KMS-11 (cell line): ENCODE data around the gene KIR2DL3.
"Not testable (repeated sequence)": the region's sequence is repeated elsewhere in the genome, so short reads cannot be mapped to it uniquely, and the experiment has no call there.

Source experiments
- H2AFZ ChIP-seq: fragments of 200-600 bp; sonication (generic); 2 replicates; pipeline ENCODE4 v1.6.1; 2016; ENCODE audit warnings: antibody characterized with exemption, mixed run types, low read depth
- H3K27ac ChIP-seq: fragments of 200-600 bp; sonication (generic); 2 replicates; pipeline ENCODE4 v1.6.1; 2016; ENCODE audit warnings: mild to moderate bottlenecking, mixed run types
- H3K27me3 ChIP-seq: fragments of 200-600 bp; sonication (generic); 2 replicates; pipeline ENCODE4 v1.6.1; 2017; ENCODE audit warnings: mild to moderate bottlenecking, low read depth, mixed run types, moderate library complexity; ENCODE audit not compliant: insufficient read depth
- H3K36me3 ChIP-seq: fragments of 200-600 bp; sonication (generic); 2 replicates; pipeline ENCODE4 v1.6.1; 2017; ENCODE audit warnings: mild to moderate bottlenecking, mixed run types; ENCODE audit not compliant: insufficient read depth
- H3K4me1 ChIP-seq: fragments of 200-600 bp; sonication (generic); 2 replicates; pipeline ENCODE4 v1.6.1; 2016; ENCODE audit warnings: mild to moderate bottlenecking, low read depth, mixed run types; ENCODE audit not compliant: poor library complexity, severe bottlenecking
- H3K4me2 ChIP-seq: fragments of 200-600 bp; sonication (generic); 2 replicates; pipeline ENCODE4 v1.7.0; 2016; ENCODE audit warnings: mild to moderate bottlenecking, mixed run types
- H3K4me3 ChIP-seq: fragments of 200-600 bp; sonication (generic); IDR thresholded peaks from 2 replicates; pipeline ENCODE4 v1.6.1; 2017; ENCODE audit warnings: low read depth, low read length, mixed read lengths; ENCODE audit not compliant: insufficient read depth
- H3K79me2 ChIP-seq: fragments of 200-600 bp; sonication (generic); 2 replicates; pipeline ENCODE4 v1.6.1; 2016; ENCODE audit warnings: low read depth, mixed run types; ENCODE audit not compliant: insufficient read depth
- H3K9ac ChIP-seq: fragments of 200-600 bp; sonication (generic); 2 replicates; pipeline ENCODE4 v1.6.1; 2016; ENCODE audit warnings: mild to moderate bottlenecking, mixed run types
- H4K20me1 ChIP-seq: fragments of 200-600 bp; sonication (generic); 2 replicates; pipeline ENCODE4 v1.6.1; 2016; ENCODE audit warnings: mild to moderate bottlenecking, mixed run types; ENCODE audit not compliant: insufficient read depth
- TF ChIP-seq, protein P1 (sequence below): fragments of 200-600 bp; sonication (generic); conservative IDR thresholded peaks from 2 replicates; pipeline ENCODE4 v1.6.1; 2017; ENCODE audit warnings: low read depth, mild to moderate bottlenecking, antibody characterized with exemption, low read length, moderate library complexity, mixed read lengths

KIR2DL3 gene

DNA sequence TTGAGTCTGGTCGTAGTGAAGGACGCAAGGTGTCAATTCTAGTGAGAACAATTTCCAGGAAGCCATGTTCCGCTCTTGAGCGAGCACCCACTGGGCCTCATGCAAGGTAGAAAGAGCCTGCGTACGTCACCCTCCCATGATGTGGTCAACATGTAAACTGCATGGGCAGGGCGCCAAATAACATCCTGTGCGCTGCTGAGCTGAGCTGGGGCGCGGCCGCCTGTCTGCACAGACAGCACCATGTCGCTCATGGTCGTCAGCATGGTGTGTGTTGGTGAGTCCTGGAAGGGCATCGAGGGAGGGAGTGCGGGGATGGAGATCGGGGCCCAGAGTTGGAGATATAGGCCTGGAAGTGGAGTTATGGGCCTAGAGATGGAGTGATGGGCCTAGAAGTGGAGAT lies at the start of gene KIR2DL3:
TSS of gene KIR2DL3 (plus strand) at position 208 of the 400 bp plus-strand sequence. CDS start at position 241, 33 bp downstream.
- H4K20me1 ChIP-seq, H3K36me3 ChIP-seq, H2AFZ ChIP-seq, H3K4me1 ChIP-seq, H3K79me2 ChIP-seq, H3K4me3 ChIP-seq, H3K27me3 ChIP-seq, H3K4me2 ChIP-seq, H3K27ac ChIP-seq, H3K9ac ChIP-seq: not testable (repeated sequence)

DNA sequence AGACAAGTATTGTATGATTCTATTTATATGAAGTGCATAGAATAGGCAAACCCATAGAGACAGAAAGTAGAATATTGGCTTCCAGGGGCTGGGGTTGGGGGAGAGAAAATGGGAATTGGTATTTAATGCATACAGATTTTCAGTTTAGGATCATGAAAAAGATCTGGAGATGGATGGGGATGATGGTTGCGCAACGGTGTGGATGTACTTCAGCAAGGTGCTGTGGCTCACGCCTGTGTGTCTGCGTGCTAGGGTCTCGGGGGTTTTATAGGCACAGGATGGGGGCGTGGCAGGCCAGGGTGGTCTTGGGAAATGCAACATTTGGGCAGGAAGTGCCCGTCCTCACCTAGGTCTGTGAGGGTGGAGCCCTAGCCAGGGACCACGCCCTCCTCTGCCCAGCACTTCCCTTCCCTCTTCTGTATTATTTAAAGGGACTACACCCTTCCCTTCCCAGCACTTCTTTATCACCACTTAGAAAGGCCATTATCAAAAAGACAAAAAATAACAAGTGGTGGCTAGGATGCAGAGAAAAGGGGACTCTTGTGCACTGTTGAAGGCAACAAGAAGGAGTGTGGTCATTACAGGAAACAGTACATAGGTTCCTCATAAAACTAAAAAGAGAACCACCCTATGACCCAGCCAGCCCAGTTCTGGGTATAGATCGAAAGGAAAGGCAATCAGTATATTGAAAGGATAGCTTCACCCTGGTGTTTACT lies 46.6 kb upstream of the KIR2DL3 start:
- H3K4me2 ChIP-seq = no peak overlapping the region
- H3K9ac ChIP-seq = no peak overlapping the region
- peaks cover 13% of the 10 kb centered on the region; the same call in 1 of the 2 replicates for H3K27me3 ChIP-seq
- no peaks in the 10 kb centered on the region for H3K4me1 ChIP-seq
- no peak overlapping the region for H3K4me3 ChIP-seq
- H3K79me2 ChIP-seq = no peaks in the 10 kb centered on the region
- H3K27ac ChIP-seq = no peak overlapping the region
- no peak overlapping the region for H2AFZ ChIP-seq
- TF ChIP-seq, protein P1, sequence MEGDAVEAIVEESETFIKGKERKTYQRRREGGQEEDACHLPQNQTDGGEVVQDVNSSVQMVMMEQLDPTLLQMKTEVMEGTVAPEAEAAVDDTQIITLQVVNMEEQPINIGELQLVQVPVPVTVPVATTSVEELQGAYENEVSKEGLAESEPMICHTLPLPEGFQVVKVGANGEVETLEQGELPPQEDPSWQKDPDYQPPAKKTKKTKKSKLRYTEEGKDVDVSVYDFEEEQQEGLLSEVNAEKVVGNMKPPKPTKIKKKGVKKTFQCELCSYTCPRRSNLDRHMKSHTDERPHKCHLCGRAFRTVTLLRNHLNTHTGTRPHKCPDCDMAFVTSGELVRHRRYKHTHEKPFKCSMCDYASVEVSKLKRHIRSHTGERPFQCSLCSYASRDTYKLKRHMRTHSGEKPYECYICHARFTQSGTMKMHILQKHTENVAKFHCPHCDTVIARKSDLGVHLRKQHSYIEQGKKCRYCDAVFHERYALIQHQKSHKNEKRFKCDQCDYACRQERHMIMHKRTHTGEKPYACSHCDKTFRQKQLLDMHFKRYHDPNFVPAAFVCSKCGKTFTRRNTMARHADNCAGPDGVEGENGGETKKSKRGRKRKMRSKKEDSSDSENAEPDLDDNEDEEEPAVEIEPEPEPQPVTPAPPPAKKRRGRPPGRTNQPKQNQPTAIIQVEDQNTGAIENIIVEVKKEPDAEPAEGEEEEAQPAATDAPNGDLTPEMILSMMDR = no peak
- H3K36me3 ChIP-seq = no peaks in the 10 kb centered on the region
- no peaks in the 10 kb centered on the region for H4K20me1 ChIP-seq

DNA sequence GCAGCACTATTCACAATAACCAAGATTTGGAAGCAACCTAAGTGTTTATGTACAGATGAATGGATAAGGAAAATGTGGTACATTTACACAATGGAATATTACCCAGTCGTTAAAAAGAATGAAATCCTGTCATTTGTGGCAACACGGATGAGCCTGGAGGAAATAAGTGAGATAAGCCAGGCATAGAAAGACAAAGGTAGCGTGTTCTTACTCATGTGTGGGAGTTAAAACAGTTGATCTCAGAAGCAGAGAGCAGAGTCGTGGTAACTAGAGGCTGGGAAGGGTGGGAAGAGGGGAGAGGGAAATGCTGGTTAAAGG lies 46.1 kb upstream of the KIR2DL3 start:
- H3K27ac ChIP-seq = no peak overlapping the region
- no peaks in the 10 kb centered on the region for H3K36me3 ChIP-seq
- H4K20me1 ChIP-seq = no peaks in the 10 kb centered on the region
- peaks cover 8% of the 10 kb centered on the region; the same call in 1 of the 2 replicates for H3K27me3 ChIP-seq
- no peak overlapping the region for H3K4me2 ChIP-seq
- TF ChIP-seq, protein P1 = no peak
- no peak overlapping the region for H3K4me3 ChIP-seq
- H3K79me2 ChIP-seq = no peaks in the 10 kb centered on the region
- no peaks in the 10 kb centered on the region for H3K4me1 ChIP-seq
- no peak overlapping the region for H3K9ac ChIP-seq
- H2AFZ ChIP-seq = no peak overlapping the region

DNA sequence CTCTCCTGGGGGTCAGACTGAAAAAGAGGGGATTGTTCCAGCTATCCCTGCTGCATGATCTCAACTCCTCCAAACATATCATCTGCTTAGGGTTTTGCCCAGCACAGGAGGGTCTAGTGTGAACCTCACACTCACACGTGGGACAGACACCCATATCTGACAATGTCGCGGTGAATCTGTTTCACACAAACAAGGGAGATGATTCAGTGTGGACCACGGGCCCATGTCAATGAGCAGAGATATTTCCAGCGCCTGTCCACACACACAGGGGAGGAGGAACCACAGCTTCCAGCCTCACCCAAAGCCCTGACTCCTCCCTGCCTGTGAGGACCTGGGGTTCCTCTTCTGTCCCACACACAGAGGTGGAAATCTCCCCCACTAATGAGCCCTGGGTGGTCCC lies 43.7 kb upstream of the KIR2DL3 start:
- TF ChIP-seq, protein P1 = no peak

DNA sequence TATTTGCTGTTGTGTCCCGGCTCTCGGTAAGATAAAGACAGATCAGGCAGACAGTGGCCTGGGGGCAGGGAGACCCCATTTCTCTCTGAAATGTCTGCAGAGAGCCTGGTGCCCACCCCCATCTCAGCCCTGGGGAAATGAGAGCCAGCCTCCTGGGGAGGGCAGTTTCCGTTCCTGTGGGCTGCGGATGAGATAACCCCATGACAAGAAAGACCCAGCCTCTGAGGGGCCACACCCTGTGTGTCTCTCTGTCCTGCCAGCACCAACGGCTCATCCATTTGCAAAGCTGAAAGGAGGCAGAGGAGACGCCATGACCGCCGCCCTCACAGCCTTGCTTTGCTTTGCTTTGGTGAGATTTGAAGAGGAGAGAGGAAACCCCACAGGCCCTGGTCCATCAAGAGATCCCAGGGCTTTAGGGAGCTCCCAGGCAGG lies 42.2 kb upstream of the KIR2DL3 start:
- TF ChIP-seq, protein P1 = no peak
- Histone ChIP-seq H3K9ac (no peak overlapping the region), H3K4me1 (no peaks in the 10 kb centered on the region), H3K79me2 (no peaks in the 10 kb centered on the region), H4K20me1 (no peaks in the 10 kb centered on the region), H3K4me2 (no peak overlapping the region), H3K36me3 (no peaks in the 10 kb centered on the region), H3K27ac (no peak overlapping the region), H2AFZ (no peak overlapping the region), H3K27me3 (peaks cover 3% of the 10 kb centered on the region), H3K4me3 (no peak overlapping the region)

More for the DNA sequence above, 43.7 kb upstream of the KIR2DL3 start:
- no peak overlapping the region for H3K4me2 ChIP-seq
- no peaks in the 10 kb centered on the region for H4K20me1 ChIP-seq
- no peaks in the 10 kb centered on the region for H3K36me3 ChIP-seq
- H3K4me1 ChIP-seq = no peaks in the 10 kb centered on the region
- no peak overlapping the region for H3K9ac ChIP-seq
- H3K27ac ChIP-seq = no peak overlapping the region
- H3K79me2 ChIP-seq = no peaks in the 10 kb centered on the region
- H2AFZ ChIP-seq = no peak overlapping the region
- H3K4me3 ChIP-seq = no peak overlapping the region
- no peaks in the 10 kb centered on the region; the same call in 1 of the 2 replicates for H3K27me3 ChIP-seq
